IMR-90 (cell line): ENCODE data around the gene COL28A1.

ENCODE experiments used
- BHLHE40 ChIP-seq: fragments of 150-350 bp; IDR thresholded peaks from 2 replicates; pipeline ENCODE4 v1.6.1; 2016; ENCODE audit warnings: mild to moderate bottlenecking, low read depth, low read length
- CEBPB ChIP-seq: IDR thresholded peaks from 2 replicates; pipeline ENCODE4 v1.6.1; 2012; ENCODE audit warnings: low read depth, low read length, improper control_type of control experiment
- CTCF ChIP-seq: conservative IDR thresholded peaks from 2 replicates; pipeline ENCODE4 v1.5.1; 2012; ENCODE audit warnings: mild to moderate bottlenecking, low read depth, low read length, improper control_type of control experiment
- MAFK ChIP-seq: IDR thresholded peaks from 2 replicates; pipeline ENCODE4 v1.6.1; 2012; ENCODE audit warnings: low read depth, low read length, improper control_type of control experiment
- MAZ ChIP-seq: IDR thresholded peaks from 2 replicates; pipeline ENCODE4 v1.6.1; 2012; ENCODE audit warnings: low read depth, mild to moderate bottlenecking, low read length, improper control_type of control experiment, moderate library complexity, borderline replicate concordance
- MXI1 ChIP-seq: IDR thresholded peaks from 2 replicates; pipeline ENCODE4 v1.6.1; 2012; ENCODE audit warnings: low read depth, mild to moderate bottlenecking, low read length, moderate library complexity, borderline replicate concordance
- POLR2A ChIP-seq: IDR thresholded peaks from 2 replicates; pipeline ENCODE4 v1.6.1; 2012; ENCODE audit warnings: mild to moderate bottlenecking, low read depth, low read length
- RAD21 ChIP-seq: IDR thresholded peaks from 2 replicates; pipeline ENCODE4 v1.6.1; 2012; ENCODE audit warnings: low read length, improper control_type of control experiment
- RCOR1 ChIP-seq: IDR thresholded peaks from 2 replicates; pipeline ENCODE4 v1.6.1; 2012; ENCODE audit warnings: mild to moderate bottlenecking, low read length, improper control_type of control experiment; ENCODE audit not compliant: insufficient replicate concordance
- RFX5 ChIP-seq: IDR thresholded peaks from 2 replicates; pipeline ENCODE4 v1.8.0; 2012; ENCODE audit warnings: low read depth, mild to moderate bottlenecking, low read length, moderate library complexity
- SMC3 ChIP-seq: fragments of 150-350 bp; IDR thresholded peaks from 2 replicates; pipeline ENCODE4 v1.6.1; 2016; ENCODE audit warnings: low read depth, mild to moderate bottlenecking, antibody characterized with exemption, low read length, moderate library complexity
- TF ChIP-seq, protein P1 (sequence below): fragments of 150-350 bp; IDR thresholded peaks from 2 replicates; pipeline ENCODE4 v1.6.1; 2016; ENCODE audit warnings: low read depth, mild to moderate bottlenecking, low read length, moderate library complexity, borderline replicate concordance
- TF ChIP-seq, protein P2 (sequence below): fragments of 150-350 bp; IDR thresholded peaks from 2 replicates; pipeline ENCODE4 v1.6.1; 2017; ENCODE audit warnings: mild to moderate bottlenecking, antibody characterized with exemption, low read length, low read depth

DNA sequence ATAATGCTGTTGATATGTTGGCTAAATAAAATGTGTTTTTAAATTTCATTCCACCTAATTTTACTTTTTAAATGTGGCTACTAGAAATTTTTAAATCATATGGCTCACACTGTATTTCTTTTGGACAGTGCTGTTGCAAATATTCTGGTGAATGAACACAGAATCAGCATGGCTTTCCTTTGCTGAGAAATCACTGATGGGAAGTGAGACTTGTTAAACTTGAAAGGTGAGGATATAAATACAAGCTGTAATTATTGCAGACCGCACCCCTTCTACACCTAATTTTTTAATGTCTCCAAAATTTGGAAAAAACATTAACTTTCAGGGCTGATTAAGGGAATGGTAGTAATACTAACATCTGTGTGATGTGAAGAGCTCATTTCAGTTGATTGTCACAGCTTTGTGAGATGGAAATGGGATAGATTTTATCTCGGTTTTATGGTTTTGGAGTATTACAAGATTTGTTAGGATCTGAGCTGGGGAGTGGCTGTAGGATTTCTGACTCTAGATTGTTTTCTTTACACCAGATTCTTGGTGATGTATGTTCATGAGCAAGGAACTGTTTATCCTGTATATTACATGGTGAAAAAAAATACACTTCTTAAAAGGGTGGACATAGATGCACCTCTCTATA lies 32.3 kb upstream of the COL28A1 start:
- TF ChIP-seq CTCF (no peak), RAD21 (no peak), SMC3 (no peak), RCOR1 (no peak), RFX5 (no peak), POLR2A (no peak), BHLHE40 (no peak), MXI1 (no peak), CEBPB (no peak), MAFK (no peak), MAZ (no peak)
- TF ChIP-seq, protein P1, sequence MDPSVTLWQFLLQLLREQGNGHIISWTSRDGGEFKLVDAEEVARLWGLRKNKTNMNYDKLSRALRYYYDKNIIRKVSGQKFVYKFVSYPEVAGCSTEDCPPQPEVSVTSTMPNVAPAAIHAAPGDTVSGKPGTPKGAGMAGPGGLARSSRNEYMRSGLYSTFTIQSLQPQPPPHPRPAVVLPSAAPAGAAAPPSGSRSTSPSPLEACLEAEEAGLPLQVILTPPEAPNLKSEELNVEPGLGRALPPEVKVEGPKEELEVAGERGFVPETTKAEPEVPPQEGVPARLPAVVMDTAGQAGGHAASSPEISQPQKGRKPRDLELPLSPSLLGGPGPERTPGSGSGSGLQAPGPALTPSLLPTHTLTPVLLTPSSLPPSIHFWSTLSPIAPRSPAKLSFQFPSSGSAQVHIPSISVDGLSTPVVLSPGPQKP, result no peak
- TF ChIP-seq, protein P2, sequence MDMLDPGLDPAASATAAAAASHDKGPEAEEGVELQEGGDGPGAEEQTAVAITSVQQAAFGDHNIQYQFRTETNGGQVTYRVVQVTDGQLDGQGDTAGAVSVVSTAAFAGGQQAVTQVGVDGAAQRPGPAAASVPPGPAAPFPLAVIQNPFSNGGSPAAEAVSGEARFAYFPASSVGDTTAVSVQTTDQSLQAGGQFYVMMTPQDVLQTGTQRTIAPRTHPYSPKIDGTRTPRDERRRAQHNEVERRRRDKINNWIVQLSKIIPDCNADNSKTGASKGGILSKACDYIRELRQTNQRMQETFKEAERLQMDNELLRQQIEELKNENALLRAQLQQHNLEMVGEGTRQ, result no peak
